ENCODE results near the gene SLC10A1. TPM values are rescaled to one million over a fixed set of nuclear protein-coding genes. Genes with fewer than 3 reads are reported as not detected.
A peak's percentile ranks its signal among the peaks of the same experiment; 100 is the strongest.

SLC10A1 gene
- total and polyA plus RNA-seq, 4 donors, result 1.1 to 77.3 (median 60.3) TPM

GRCh38 chr14:69768873-69769272 is 28.2 kb downstream of the SLC10A1 start:
- 82% methylated on average over 8 of the region's 8 CpGs for WGBS
- H3K4me1 ChIP-seq (ENCODE audit: control insufficient read depth in 4 of 4, insufficient read depth in 4 of 4, low read length in 3 of 4), result peaks cover 6 to 40% (median 27%) of the 10 kb centered on the region in 4 donors
- H3K27ac ChIP-seq (ENCODE audit: low read depth in 1 of 2, low read length in 2 of 2), result peak overlapping the region; percentile 97 to 100
- H3K27me3 ChIP-seq (ENCODE audit: control insufficient read depth in 4 of 4, insufficient read depth in 4 of 4, low read length in 3 of 4), result no peaks in the 10 kb centered on the region
- H3K9ac ChIP-seq (ENCODE audit: low read depth in 1 of 2, low read length in 2 of 2), result no peak overlapping the region
- no peak for DNase-seq (ENCODE audit: low spot score)
- TF ChIP-seq TAF1 (conservative IDR thresholded peaks at IDR 0.05), result no peak
- no peak for TF ChIP-seq JUND (IDR thresholded peaks at IDR 0.05)
- TF ChIP-seq SP1 (IDR thresholded peaks at IDR 0.05), result no peak
- H3K4me3 ChIP-seq (ENCODE audit: low read depth in 1 of 3, low read length in 3 of 3), result peak overlapping the region; percentile 73 to 86 (median 77)
- no peaks in the 10 kb centered on the region for H3K9me3 ChIP-seq (ENCODE audit: control insufficient read depth in 4 of 4, low read length in 3 of 4)
- H3K36me3 ChIP-seq (ENCODE audit: control insufficient read depth in 4 of 4, insufficient read depth in 3 of 4, low read depth in 1 of 4, low read length in 3 of 4), result peaks cover 16 to 52% (median 51%) of the 10 kb centered on the region in 4 donors

- WGBS, result under 1% methylated on average over 54 of the region's 54 CpGs
- H3K9me3 ChIP-seq (ENCODE audit: control insufficient read depth in 4 of 4, low read length in 3 of 4), result no peaks in the 10 kb centered on the region
- no peaks in the 10 kb centered on the region for H3K27me3 ChIP-seq (ENCODE audit: control insufficient read depth in 4 of 4, insufficient read depth in 4 of 4, low read length in 3 of 4)
- H3K27ac ChIP-seq (ENCODE audit: low read depth in 1 of 2, low read length in 2 of 2), result peak overlapping the region; percentile 97 to 100
- peak overlapping the region; percentile 73 to 86 (median 77) for H3K4me3 ChIP-seq (ENCODE audit: low read depth in 1 of 3, low read length in 3 of 3)
- no peak for TF ChIP-seq RXRA (IDR thresholded peaks at IDR 0.05)
- peak; percentile 4 for TF ChIP-seq FOXA2 (IDR thresholded peaks at IDR 0.05)
- no peak for TF ChIP-seq SP1 (IDR thresholded peaks at IDR 0.05)
- TF ChIP-seq FOXA1 (IDR thresholded peaks at IDR 0.05), result no peak
- peak; percentile 98 for TF ChIP-seq YY1 (IDR thresholded peaks at IDR 0.05)
- no peak for TF ChIP-seq HNF4A (conservative IDR thresholded peaks at IDR 0.05)
- TF ChIP-seq CTCF (IDR thresholded peaks at IDR 0.05; ENCODE audit: low read depth, low read length, missing input control), result peak; percentile 2
- peak in 1 of 2 donors; percentile 25 for TF ChIP-seq RAD21 (IDR thresholded peaks at IDR 0.05)
- TF ChIP-seq TAF1 (conservative IDR thresholded peaks at IDR 0.05), result peak; percentile 90
- peak in 1 of 2 donors; percentile 11 for TF ChIP-seq JUND (IDR thresholded peaks at IDR 0.05)
- no peak for TF ChIP-seq MAX (IDR thresholded peaks at IDR 0.05)
- TF ChIP-seq NR2F2 (IDR thresholded peaks at IDR 0.05), result no peak
- peak; percentile 96 for TF ChIP-seq ZBTB33 (IDR thresholded peaks at IDR 0.05)
- TF ChIP-seq ATF3 (IDR thresholded peaks at IDR 0.05), result no peak
- peaks cover 6 to 37% (median 24%) of the 10 kb centered on the region in 4 donors for H3K4me1 ChIP-seq (ENCODE audit: control insufficient read depth in 4 of 4, insufficient read depth in 4 of 4, low read length in 3 of 4)
- peak overlapping the region; percentile 96 to 100 for H3K9ac ChIP-seq (ENCODE audit: low read depth in 1 of 2, low read length in 2 of 2)
- peak; percentile 93 for DNase-seq (ENCODE audit: low spot score)
- peaks cover 14 to 42% (median 39%) of the 10 kb centered on the region in 4 donors for H3K36me3 ChIP-seq (ENCODE audit: control insufficient read depth in 4 of 4, insufficient read depth in 3 of 4, low read depth in 1 of 4, low read length in 3 of 4)
Observed at GRCh38 chr14:69767369-69767999, 29.6 kb downstream of the SLC10A1 start.
